HepG2 (cell line): ENCODE results near the gene VKORC1. TPM values are rescaled to one million over a fixed set of nuclear protein-coding genes. Genes with fewer than 3 reads are reported as not detected.

ENCODE experiments used
- GATAD1 ChIP-seq: IDR thresholded peaks from 2 replicates; pipeline ENCODE4 v1.6.1; 2016; ENCODE audit warnings: missing genetic modification reagents, missing compliant biosample characterization
- HBP1 ChIP-seq: IDR thresholded peaks from 2 replicates; pipeline ENCODE4 v1.6.1; 2016; ENCODE audit warnings: low read depth, control low read depth
- HNF4G ChIP-seq, 2 experiments: sonication (generic) in 1 of 2; formaldehyde crosslinking in 1 of 2; IDR thresholded peaks; 2 replicates each; pipeline versions ENCODE4 v1.4.0 to v1.6.1; 2011 to 2020; ENCODE audit warnings: borderline replicate concordance in 2 of 2, low read depth in 2 of 2, mild to moderate bottlenecking in 2 of 2, low read length in 1 of 2, missing genetic modification reagents in 1 of 2, moderate library complexity in 1 of 2
- HOXA7 ChIP-seq: sonication (generic); formaldehyde crosslinking; IDR thresholded peaks from 2 replicates; pipeline ENCODE4 v1.8.1; 2022; ENCODE audit warnings: mild to moderate bottlenecking, missing genetic modification reagents, moderate library complexity
- MXI1 ChIP-seq: IDR thresholded peaks from 3 replicates; pipeline ENCODE4 v1.6.1; 2012; ENCODE audit warnings: low read depth, low read length, inconsistent platforms, borderline replicate concordance
- NCOA2 ChIP-seq: sonication (generic); formaldehyde crosslinking; IDR thresholded peaks from 2 replicates; pipeline ENCODE4 v1.8.0; 2022; ENCODE audit warnings: inconsistent platforms
- RCOR2 ChIP-seq: IDR thresholded peaks from 2 replicates; pipeline ENCODE4 v1.6.1; 2016; ENCODE audit warnings: missing biosample characterization, missing genetic modification reagents
- RNF2 ChIP-seq: fragments of 450-650 bp; conservative IDR thresholded peaks from 2 replicates; pipeline ENCODE4 v1.6.1; 2016; ENCODE audit warnings: low read depth
- SKIL ChIP-seq: sonication (generic); formaldehyde crosslinking; IDR thresholded peaks from 2 replicates; pipeline ENCODE4 v1.8.0; 2022; ENCODE audit warnings: missing genetic modification reagents, mild to moderate bottlenecking, moderate library complexity, borderline replicate concordance
- SMYD3 ChIP-seq: sonication (generic); formaldehyde crosslinking; IDR thresholded peaks from 2 replicates; pipeline ENCODE4 v1.8.1; 2023; ENCODE audit warnings: mild to moderate bottlenecking, missing genetic modification reagents
- SNRNP70 ChIP-seq: fragments of 200-400 bp; formaldehyde crosslinking; IDR thresholded peaks from 2 replicates; pipeline ENCODE4 v1.6.1; 2017; ENCODE audit warnings: mild to moderate bottlenecking, low read depth, low read length, moderate library complexity
- SYNCRIP ChIP-seq: fragments of 200-400 bp; formaldehyde crosslinking; IDR thresholded peaks from 2 replicates; pipeline ENCODE4 v1.6.1; 2018; ENCODE audit warnings: mild to moderate bottlenecking, low read depth, low read length; ENCODE audit not compliant: insufficient read depth
- YY1 ChIP-seq: IDR thresholded peaks from 2 replicates; pipeline ENCODE4 v1.6.1; 2011; ENCODE audit warnings: low read length, low read depth, moderate library complexity, mild to moderate bottlenecking; ENCODE audit not compliant: insufficient read depth, insufficient replicate concordance
- ZNF136 ChIP-seq: sonication (generic); formaldehyde crosslinking; IDR thresholded peaks from 2 replicates; pipeline ENCODE4 v1.8.1; 2022; ENCODE audit warnings: low read depth, mild to moderate bottlenecking, moderate library complexity, missing genetic modification reagents
- ZNF251 ChIP-seq: sonication (generic); formaldehyde crosslinking; IDR thresholded peaks from 2 replicates; pipeline ENCODE4 v1.9.0; 2021; ENCODE audit warnings: mild to moderate bottlenecking, missing genetic modification reagents
- ZNF280D ChIP-seq: sonication (generic); formaldehyde crosslinking; IDR thresholded peaks from 2 replicates; pipeline ENCODE4 v1.5.1; 2020; ENCODE audit warnings: mild to moderate bottlenecking, missing genetic modification reagents
- ZNF569 ChIP-seq: sonication (generic); formaldehyde crosslinking; IDR thresholded peaks from 2 replicates; pipeline ENCODE4 v1.5.0; 2020; ENCODE audit warnings: mild to moderate bottlenecking, missing genetic modification reagents, moderate library complexity, borderline replicate concordance
- ZNF598 ChIP-seq: sonication (generic); formaldehyde crosslinking; IDR thresholded peaks from 2 replicates; pipeline ENCODE4 v1.5.1; 2020; ENCODE audit warnings: mild to moderate bottlenecking, missing genetic modification reagents, borderline replicate concordance
- polyA plus RNA-seq, 8 experiments: library from polyadenylated mRNA; depleted of rRNA in 3 of 8; stranded (reverse) in 7 of 8; unstranded in 1 of 8; fragments of >200 nt; fragmentation: Illumina TruSeq in 4 of 8; extraction: Trizol in 4 of 8; gene quantifications; 2 replicates each; pipeline versions ENCODE4 v1.2.1 to v1.2.3, GENCODE V29; 2011 to 2016; ENCODE audit warnings: low read depth in 4 of 8, missing spikeins in 1 of 8, mixed read lengths in 1 of 8; ENCODE audit not compliant: insufficient read depth in 1 of 8
- total RNA-seq, 5 experiments: library from RNA; depleted of rRNA; stranded (reverse); fragments of >200 nt; fragmentation: Illumina TruSeq; extraction: Trizol; gene quantifications; 2 replicates each; pipeline ENCODE4 v1.2.3, GENCODE V29; 2016; ENCODE audit warnings: low read depth in 1 of 5

The VKORC1 gene
- total and polyA plus RNA-seq, 2 of the 13 experiments (the other 11 are each of a cell fraction or from before 2014, with no cell fraction given): 141 to 615 TPM

- peak; percentile 90; the same call in 1 of the 2 replicates for TF ChIP-seq ZNF136 (CRISPR knock-in tag)
- TF ChIP-seq SKIL (CRISPR knock-in tag): no peak
- peak; percentile 84; the same call in 1 of the 2 replicates for TF ChIP-seq ZNF280D (CRISPR knock-in tag)
- no peak for TF ChIP-seq SMYD3
- TF ChIP-seq RNF2: no peak; the same call in none of the 2 replicates
- TF ChIP-seq HNF4G (IDR thresholded peaks at IDR 0.05; ENCODE audit: borderline replicate concordance, low read depth, low read length): no peak
- no peak; the same call in none of the 2 replicates for TF ChIP-seq HNF4G (CRISPR knock-in tag; IDR thresholded peaks at IDR 0.05; ENCODE audit: borderline replicate concordance, low read depth)
- peak; percentile 86 for TF ChIP-seq YY1
- TF ChIP-seq MXI1: peak; percentile 97; the same call in 1 of the 3 replicates
- no peak for TF ChIP-seq ZNF251
- TF ChIP-seq SNRNP70: no peak
- TF ChIP-seq HOXA7 (CRISPR knock-in tag): no peak
- TF ChIP-seq SYNCRIP: no peak
- peak; percentile 80 for TF ChIP-seq GATAD1 (CRISPR knock-in tag)
- no peak for TF ChIP-seq ZNF598 (CRISPR knock-in tag)
- TF ChIP-seq RCOR2 (CRISPR knock-in tag): no peak
- no peak for TF ChIP-seq HBP1
- peak; percentile 20; the same call in 1 of the 2 replicates for TF ChIP-seq NCOA2 (CRISPR knock-in tag)
- no peak for TF ChIP-seq ZNF569 (CRISPR knock-in tag)
Observed at GRCh38 chr16:31142109-31143010, 47.8 kb upstream of the VKORC1 start (continued).
